ENCODE results near the gene KCNK18.
A peak's percentile ranks its signal among the peaks of the same experiment; 100 is the strongest.

The KCNK18 gene

DNA sequence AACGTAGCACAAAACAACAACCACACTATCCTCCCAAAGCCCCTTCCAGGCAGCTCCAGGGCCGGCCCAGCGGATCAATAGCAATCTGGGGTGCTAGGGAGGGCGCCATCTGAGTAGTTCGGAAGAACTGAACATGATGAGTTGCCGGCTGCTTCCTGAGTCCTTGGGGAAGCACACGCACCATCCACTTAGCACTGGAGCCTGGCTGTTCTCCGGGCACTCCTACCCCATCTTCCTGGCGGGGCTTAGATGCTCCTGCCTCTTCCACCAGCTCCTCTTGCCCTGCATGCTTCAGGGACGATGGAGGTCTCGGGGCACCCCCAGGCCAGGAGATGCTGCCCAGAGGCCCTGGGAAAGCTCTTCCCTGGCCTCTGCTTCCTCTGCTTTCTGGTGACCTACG is at the start of gene KCNK18:
Gene KCNK18 (plus strand): TSS at position 301 of the 400 bp plus-strand sequence. CDS start 0 bp downstream, at position 301.
- DNase-seq: no peak

- no peak for DNase-seq
Measured at GRCh38 chr10:117148284-117148683, 49.0 kb upstream of the KCNK18 start.

GRCh38 chr10:117152668-117153067 is 44.6 kb upstream of the KCNK18 start:
- DNase-seq: no peak

- no peak for DNase-seq
Measured at GRCh38 chr10:117158297-117158696, 39.0 kb upstream of the KCNK18 start.

- DNase-seq: no peak
Measured at GRCh38 chr10:117159390-117159789, 37.9 kb upstream of the KCNK18 start.

DNA sequence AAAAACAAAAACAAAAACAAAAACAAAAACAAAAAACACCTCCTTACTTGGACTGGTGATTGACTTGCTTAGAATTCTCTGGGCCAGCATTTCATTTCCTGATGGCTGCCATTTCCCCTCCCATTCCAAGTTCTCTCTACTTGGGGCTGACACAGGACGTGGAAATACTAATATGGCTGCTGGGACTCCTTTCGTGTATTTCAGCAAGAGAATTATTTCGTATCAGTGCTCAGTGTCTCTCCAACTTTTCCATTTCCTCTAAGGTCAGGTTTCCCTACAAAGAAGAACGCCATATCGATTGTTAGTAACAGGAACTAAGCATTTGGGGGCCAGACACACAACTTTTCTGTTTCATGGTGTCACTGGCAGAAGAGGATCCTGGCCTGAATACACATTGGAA is 36.7 kb upstream of the KCNK18 start:
- no peak for DNase-seq

- no peak for DNase-seq
Measured at GRCh38 chr10:117161386-117162033, 35.8 kb upstream of the KCNK18 start.

DNA sequence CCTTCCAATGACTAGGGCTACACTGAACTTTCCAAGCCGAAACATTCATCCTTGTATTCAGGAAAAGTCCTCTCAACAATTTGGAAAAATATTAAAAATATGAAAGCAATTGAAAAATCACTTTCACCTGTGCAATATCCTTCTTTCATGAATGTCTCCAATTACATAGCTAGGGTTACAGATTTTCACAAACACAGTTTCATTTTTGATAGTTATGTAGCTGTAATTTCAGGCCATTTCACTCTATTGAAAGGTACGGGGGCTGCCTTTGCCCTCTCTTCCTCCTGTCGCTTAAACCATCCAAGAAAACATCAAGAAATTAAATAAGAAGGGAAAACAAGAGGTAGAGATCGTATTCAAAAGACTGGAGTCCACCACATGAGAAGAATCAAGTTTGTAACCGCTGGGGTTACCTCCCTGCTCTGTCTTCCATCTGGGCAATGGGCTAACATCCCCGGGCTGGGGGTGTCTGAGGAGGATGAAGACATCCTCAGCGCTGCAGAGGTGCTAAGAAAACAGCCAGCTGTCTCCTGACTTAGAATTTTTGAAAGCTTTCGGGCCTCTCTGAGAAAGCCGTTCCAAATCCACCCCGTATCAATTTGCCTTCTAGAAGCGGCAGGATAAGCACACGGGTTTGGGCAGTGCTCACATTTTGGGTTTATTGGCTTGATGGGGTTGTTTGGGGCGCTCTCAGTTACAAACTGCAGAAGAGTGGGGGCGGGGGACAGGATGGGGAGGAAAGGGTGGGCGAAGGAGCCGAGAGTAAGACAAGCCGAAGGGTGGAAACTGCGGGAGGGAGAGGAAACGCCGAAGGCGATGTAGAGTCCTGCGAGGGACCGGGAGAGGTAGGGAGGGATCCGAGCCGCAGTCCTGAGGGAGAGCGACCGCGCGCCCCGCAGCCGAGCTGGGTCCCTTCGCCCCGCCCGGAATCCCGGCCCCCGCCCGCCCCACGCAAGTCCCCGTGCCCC is 34.9 kb upstream of the KCNK18 start:
- no peak for DNase-seq

- DNase-seq: no peak
Measured at GRCh38 chr10:117163061-117163953, 34.0 kb upstream of the KCNK18 start.

- DNase-seq: no peak
Measured at GRCh38 chr10:117163954-117164548, 33.2 kb upstream of the KCNK18 start.

DNA sequence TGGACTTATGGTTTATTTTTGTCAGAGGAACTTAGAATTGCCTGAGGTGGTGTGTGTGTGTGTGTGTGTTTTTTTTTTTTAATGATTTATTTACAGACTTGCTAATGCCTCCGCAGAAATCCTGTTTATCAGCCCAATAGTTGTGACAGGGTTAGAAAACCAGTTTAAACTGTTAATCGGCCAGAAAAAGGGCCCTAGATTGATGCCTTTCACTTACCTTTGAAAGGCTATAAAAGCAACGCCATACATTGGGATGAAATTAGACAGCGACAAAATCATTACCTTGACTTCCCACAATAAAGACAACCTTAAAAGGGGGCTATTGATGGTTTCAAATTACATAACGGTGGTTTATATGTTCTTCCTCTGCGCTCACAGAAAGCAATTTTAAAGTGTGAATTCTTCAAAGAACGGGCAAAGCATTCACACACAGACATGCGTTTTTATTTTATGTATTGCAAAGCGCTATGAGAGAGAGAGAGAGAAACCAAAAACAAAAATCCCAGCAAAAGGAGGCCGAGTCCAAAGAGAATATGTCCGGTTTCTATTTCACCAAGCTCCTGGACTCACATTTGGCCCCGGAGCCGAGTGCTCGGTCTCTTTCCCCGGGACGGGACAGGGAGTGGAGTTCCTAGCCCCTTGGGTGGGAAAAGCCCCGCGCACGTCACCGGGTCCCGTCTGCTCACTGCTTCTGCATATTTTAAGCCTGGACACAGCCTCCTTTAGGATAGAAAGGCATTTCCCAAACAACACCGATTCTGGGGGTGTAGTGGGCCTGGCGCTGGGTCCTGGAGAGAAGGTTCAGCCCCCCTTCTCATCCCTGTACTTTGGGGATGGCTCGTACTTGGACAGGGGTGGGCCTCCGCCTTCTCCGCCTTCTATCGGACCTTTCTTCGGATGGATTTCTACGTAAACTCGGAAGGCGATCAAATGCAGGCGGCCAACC is 32.4 kb upstream of the KCNK18 start:
- no peak for DNase-seq

GRCh38 chr10:117165538-117166417 is 31.5 kb upstream of the KCNK18 start:
- DNase-seq: no peak

DNA sequence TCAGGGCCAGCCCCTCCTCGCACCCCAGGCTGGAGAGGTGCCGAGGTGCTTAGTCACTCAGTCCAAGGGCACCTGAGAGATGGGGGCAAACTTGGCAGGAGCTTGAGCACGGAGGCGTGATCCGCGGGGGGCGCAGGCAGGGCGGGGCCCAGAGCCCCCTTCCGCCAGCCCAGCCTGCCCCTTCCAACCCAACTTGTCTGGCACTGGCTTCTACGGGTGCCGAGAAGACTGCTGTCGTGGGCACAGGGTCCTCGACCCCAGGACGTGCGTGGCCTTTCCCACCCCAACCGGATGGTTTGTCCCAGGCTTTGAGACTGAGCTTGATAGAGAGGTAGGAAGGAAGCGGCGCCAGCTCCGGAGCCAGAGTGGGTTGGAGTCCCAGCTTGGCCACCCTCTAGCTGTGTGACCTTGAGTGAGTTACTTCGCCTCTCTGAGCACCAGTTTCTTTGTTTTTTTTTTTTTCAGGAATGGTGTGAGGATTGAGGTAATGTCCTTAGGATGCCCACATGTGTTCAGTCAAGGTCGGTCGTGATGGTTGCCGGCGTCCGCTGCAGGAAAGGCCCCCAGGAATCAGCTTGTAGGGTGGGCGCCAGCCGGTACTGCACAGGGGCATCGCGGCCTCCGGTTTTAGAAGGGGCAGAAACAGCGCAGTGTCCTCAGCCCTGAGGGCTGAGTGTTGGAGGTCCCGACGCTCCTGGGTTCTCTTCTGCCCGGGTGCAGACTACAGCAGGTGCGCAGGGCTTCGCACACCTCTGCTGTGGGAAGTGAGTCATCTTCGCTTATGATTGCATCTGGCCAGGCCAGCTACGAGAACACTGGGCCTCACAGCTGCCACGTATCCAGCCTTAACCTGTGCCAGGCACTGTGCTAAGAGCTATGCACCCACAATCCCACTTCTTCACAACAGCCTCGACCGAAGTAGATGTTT is 30.6 kb upstream of the KCNK18 start:
- no peak for DNase-seq

DNA sequence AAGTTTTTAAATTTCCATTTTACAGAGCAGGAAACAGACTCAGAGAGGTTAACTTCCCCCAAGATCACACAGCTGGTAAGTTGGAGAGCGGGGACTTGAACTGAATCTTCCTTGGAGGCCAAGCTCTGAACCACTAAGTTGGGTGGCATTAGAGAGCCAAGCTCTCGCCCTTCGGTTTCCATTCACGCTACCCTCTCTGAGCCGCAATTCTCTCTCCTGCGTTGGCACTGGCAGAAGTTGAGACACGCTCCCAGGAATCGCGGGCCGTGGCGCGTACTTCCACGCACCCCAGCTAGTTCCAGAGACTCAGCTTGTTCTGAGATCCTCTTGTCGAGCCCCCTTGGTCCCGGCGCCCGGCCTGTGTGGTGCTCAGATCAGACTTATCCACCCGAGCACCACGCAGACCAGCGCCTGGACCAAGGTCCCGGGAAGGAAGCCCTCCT is 29.9 kb upstream of the KCNK18 start:
- DNase-seq: no peak

DNA sequence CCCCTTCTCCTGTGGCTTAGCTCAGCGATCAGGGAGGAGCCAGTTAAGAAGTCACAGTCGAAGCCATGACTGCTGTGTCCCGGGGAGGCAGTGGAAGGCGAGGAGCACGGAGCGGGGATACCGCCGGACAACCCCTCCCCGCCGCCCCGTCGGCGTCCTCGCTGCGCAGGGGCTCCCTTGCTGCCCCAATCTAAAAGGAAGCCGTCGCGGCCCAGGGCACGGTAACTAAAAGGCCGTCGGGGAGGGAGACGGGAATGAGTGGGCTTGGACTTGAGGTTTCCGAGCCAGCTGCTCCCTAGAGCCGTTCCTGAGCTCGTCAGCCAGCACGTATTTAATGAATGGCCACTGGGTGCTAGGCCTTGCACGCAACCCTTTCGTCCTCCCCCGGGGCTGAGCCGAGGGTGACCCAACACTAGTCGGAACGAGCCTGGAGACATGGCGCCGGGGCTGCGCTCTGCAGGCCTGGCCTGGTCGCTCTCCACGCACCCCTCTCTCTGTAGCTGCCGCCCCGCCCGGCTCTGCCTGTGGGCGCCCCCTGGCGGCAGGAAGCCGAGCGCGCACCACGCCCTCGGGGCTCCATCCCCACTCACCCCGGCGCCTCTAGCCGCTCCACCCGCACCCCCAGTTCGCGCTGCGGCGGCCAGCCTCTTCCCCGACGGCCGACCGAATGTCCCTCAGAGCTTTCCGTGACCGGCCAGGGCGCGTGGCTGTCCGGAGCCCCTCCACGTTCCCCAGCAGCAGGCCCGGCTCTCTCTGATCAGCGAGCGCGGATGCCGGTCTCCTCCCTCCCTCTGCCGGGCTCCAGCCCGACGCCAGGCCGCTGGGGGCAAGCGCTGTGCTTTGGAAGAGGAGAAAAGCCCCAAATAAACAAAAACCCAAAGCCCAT is 29.3 kb upstream of the KCNK18 start:
- DNase-seq: peak; percentile 43

GRCh38 chr10:117168729-117169128 is 28.6 kb upstream of the KCNK18 start:
- no peak for DNase-seq

DNA sequence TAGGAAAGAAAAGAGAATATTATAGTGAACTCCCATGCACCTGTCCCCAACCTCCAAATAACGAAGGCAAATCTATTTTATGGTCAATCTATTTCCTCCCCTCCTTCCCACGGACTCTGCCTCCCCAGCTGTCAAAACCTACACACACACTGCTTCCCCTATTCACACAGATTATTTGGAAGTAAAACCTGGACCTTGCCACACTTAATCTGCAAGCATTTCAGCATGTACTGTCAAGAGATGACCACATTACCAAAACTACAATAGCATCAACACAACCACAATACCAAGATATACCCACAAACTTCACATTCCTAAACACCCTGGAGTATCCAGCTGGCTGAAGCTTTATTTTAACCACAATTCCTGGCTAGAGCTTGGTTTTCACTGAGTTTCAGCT is 27.8 kb upstream of the KCNK18 start:
- no peak for DNase-seq

DNA sequence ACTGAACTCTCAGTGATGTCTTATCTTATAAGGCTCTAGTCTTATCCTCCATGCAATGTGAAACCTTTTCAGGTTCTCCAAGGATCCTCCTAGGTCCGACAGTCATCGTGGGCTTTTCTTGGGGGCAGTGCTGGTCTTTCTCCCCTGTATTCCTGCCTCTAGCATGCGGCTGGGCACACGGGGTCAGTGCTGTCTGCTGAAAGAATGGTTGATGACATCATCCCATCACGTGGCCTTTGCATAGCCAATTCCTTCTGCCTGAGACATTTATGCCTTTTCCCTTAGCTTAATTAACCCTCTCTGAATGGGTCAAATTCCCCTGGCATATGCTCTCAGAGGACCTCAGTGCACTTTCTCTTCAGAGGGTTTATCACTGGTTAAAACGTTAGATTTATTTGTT is 27.0 kb upstream of the KCNK18 start:
- DNase-seq: no peak

All from activated effector memory CD4-positive, alpha-beta T cell treated with Interleukin-2 at 50 U/mL for 16 hours (primary cell).